GM19023 (cell line): ENCODE data around the gene MTA2.
A peak's percentile ranks its signal among the peaks of the same experiment; 100 is the strongest.
"Not testable (repeated sequence)": the region's sequence is repeated elsewhere in the genome, so short reads cannot be mapped to it uniquely, and the experiment has no call there.

ENCODE experiments used
- ATAC-seq: cut with Tn5 transposase; IDR thresholded peaks from one replicate; pipeline ENCODE4 v1.9.1; 2021; ENCODE audit warnings: mild to moderate bottlenecking, moderate library complexity; ENCODE audit not compliant: unreplicated experiment

The MTA2 gene

GRCh38 chr11:62601372-62602140, at the start of gene MTA2:
Gene MTA2, minus strand, starts transcription at chr11:62601865. Its CDS starts 415 bp downstream, at chr11:62601450.
- peak; percentile 75 for ATAC-seq

- not testable (repeated sequence) for ATAC-seq
These were observed 48.6 kb upstream of the MTA2 start for GRCh38 chr11:62650283-62650682.

- ATAC-seq, result no peak
These were observed 47.8 kb upstream of the MTA2 start for GRCh38 chr11:62649486-62649885.

GRCh38 chr11:62648967-62649364, 47.3 kb upstream of the MTA2 start:
- ATAC-seq, result no peak

- ATAC-seq, result no peak
These were observed 46.7 kb upstream of the MTA2 start for GRCh38 chr11:62648185-62648966.

GRCh38 chr11:62647609-62648005, 45.9 kb upstream of the MTA2 start:
- ATAC-seq, result no peak

DNA sequence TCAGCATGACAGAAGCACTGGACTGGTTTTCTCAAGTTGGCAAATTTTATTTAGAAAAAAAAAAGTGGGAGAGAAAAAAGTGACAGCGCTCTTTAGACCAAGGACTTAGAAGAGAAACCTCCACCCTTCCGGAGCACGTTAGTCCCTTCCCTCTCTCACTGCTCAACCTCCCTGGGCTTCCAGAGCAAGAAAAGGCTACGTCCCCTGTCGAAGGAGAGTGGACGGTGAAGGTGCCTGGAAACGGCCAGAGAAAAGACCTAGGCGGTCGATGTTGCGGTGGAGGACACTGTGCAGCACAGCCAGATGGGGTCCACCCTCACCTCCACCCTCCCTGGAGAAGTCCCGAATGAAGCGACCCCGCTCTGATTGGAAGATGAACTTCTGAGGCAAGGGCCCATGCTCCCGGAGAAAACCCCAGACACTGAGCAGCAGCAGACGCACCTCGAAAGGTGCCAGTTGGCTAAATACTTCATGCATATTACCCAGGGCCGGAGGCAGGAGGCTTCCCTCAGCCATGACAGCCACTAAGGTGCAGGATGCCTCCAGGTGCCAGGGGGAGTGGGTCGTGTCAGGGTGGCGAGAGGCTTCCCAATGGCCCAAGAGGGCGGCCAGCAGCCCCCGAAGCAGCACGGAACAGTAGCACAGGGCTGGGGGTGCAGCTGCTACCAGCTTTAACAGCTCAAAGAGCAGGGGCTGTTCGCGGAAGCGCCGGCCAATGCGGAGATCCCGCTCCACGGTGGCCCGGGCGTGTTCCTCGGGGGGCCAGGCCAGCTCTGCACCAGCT, 45.4 kb upstream of the MTA2 start:
- ATAC-seq, result no peak

GRCh38 chr11:62645946-62646824, 44.5 kb upstream of the MTA2 start, which contains the start of gene GANAB:
Gene GANAB, minus strand, starts transcription at chr11:62646613. Its CDS starts 14 bp downstream, at chr11:62646599.
- peak; percentile 91 for ATAC-seq

- ATAC-seq, result no peak
These were observed 43.9 kb upstream of the MTA2 start for GRCh38 chr11:62645671-62645945.

DNA sequence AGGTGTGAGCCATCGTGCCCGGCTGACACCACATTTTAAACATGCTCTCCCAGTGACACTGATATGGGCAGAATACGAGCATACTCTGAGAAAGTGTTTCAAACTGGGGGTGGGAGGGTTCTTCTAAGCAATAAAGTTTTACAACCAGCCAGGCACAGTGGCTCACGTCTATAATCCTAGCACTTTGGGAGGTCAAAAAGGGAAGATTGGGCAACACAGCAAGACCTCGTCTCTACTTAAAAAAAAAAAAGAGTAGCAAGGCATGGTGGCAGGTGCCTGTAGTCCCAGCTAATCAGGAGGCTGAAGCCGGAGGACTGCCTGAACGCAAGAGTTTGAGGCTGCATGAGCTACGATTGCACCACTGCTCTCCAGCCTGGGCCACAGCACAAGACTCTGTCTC, 42.6 kb upstream of the MTA2 start:
- ATAC-seq, result no peak

DNA sequence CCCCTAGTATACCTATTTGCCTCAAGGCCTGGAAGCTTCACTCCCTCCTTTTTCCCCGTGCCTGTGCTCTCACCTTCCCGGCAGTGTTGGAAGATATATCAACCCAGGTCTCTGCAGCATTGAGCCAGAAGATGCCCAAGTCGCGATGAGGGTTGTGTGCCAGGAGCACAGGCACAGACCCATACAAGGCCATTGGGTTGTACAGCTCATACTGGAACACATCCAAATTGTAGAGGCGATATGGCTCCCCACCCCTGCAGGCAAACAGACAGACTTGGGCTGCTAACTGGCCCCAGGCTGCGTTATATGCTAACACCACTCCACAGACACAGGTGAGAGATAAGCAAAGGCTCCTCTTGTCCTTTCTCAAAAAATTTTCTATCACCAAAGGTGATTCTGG, 30.8 kb upstream of the MTA2 start:
- no peak for ATAC-seq

DNA sequence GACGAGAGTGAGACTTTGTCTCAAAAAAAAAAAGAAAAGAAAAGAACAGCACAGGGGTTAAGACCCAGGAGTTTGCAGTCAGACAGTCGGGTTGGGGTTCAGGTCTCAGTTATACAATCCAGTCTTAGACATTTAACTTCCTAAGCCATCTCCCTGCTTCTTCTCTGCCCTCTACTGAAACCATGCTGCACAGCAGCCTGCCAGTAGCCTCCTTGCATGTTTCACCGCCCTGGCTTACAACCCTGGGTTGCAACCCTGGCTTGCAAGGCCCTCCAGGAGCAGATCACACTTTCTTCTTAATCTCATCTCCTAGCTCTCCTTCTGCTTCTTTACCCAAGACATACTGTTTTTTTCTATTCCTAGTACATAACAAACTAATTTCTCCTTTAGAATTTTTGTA, 26.0 kb upstream of the MTA2 start:
- no peak for ATAC-seq

DNA sequence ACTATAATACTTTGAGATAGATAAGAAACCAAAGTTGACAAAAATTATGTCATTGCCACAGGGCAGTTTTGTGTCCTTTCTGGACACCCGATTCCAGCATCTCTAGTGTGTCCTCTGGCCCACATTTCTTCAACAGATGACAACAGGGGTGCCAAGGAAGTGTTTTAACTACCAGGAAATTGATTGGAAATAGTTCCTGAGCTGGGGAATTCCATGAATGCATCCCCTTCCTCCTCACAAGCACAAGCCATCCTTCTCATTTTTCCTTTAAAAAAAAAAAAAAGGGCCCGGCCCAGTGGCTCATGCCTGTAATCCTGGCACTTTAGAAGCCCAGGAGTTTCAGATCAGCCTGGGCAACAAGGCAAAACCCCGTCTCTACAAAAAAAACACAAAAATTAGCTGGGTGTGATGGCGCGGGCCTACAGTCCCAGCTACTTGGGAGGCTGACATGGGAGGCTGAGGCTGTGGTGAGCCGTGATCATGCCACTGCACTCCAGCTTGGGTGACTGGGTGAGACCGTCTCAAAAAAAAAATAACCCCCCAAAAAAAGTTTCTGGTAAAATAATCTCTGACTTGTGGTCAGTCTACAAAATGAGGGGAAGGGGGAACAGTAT, 20.9 kb upstream of the MTA2 start:
- ATAC-seq, result no peak

- peak; percentile 97 for ATAC-seq
These were observed 20.2 kb upstream of the MTA2 start, which contains the start of gene B3GAT3 for GRCh38 chr11:62621567-62622470. Gene B3GAT3, minus strand, starts transcription at chr11:62621986. Its CDS starts 39 bp downstream, at chr11:62621947.

- ATAC-seq, result no peak
These were observed 19.4 kb upstream of the MTA2 start for GRCh38 chr11:62621027-62621566.

DNA sequence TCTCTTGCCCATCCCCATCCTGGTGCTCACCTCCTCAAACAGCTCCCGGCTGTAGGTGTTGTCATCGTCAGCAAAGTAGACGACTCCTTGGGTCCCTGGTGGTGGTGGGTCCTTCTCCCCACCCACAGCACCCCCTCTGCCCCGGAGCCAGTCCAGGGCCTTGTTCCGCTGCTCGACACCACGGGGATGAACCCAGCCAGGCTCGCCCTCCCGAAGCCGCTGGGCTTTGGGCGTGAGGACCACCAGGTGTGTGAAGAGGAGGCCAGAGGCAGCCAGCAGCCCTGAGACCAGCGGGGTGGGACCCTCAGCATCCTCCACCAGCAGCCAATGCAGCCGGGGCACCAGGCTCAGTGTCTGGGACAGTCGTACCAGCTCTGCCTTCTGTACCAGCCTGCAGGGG, 15.3 kb upstream of the MTA2 start:
- ATAC-seq, result not testable (repeated sequence)

GRCh38 chr11:62615521-62615920, 13.9 kb upstream of the MTA2 start:
- ATAC-seq, result no peak

DNA sequence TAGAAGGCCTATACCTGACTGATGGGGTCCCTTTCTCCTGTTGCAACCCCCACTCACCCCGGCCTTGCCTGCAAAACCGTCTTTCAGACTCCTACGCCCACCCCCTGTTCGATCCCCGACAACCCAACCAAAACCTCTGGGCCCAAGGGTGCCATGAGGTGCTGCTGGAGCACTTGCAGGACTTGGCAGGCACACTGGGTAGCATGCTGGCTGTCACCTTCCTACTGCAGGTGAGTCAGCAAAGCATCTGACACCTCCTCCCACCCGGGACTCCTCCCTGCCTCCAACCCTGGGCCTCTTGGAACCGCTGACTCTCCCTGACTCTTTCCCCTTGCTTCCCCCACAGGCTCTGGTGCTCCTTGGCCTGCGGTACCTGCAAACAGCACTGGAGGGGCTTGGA, 12.6 kb upstream of the MTA2 start:
- no peak for ATAC-seq

DNA sequence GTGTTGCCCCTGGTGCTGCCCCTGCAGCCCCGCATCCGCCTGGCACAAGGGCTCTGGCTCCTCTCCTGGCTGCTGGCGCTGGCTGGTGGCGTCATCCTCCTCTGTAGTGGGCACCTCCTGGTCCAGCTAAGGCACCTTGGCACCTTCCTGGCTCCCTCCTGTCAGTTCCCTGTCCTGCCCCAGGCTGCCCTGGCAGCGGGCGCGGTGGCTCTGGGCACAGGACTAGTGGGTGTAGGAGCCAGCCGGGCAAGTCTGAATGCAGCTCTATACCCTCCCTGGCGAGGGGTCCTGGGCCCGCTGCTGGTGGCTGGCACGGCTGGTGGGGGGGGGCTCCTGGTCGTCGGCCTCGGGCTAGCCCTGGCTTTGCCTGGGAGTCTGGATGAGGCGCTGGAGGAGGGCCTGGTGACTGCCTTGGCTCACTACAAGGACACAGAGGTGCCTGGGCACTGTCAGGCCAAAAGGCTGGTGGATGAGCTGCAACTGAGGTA, 11.7 kb upstream of the MTA2 start:
- ATAC-seq, result no peak
